Measurements from ENCODE around the gene PLCG2.

The PLCG2 gene

DNA sequence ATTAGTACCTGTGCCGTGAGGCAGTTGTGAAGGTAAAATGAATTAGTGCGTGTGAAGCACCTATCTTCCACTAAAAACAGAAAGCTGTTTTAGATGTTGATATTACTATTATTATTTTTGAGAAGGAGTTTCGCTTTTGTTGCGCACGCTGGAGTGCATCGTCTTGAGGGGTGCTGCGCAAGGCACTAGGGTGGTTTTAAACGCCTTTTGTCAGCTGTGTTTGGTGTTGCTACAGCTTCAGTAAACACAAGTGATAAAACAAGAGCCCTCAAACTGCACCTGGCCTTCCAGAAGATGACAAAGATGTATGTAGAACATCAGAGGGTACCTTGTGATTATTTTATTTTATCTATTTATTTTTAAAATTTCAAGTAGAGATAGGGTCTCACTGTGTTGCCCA lies 38.2 kb downstream of the PLCG2 start:
- TF ChIP-seq, protein P1, sequence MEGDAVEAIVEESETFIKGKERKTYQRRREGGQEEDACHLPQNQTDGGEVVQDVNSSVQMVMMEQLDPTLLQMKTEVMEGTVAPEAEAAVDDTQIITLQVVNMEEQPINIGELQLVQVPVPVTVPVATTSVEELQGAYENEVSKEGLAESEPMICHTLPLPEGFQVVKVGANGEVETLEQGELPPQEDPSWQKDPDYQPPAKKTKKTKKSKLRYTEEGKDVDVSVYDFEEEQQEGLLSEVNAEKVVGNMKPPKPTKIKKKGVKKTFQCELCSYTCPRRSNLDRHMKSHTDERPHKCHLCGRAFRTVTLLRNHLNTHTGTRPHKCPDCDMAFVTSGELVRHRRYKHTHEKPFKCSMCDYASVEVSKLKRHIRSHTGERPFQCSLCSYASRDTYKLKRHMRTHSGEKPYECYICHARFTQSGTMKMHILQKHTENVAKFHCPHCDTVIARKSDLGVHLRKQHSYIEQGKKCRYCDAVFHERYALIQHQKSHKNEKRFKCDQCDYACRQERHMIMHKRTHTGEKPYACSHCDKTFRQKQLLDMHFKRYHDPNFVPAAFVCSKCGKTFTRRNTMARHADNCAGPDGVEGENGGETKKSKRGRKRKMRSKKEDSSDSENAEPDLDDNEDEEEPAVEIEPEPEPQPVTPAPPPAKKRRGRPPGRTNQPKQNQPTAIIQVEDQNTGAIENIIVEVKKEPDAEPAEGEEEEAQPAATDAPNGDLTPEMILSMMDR (IDR thresholded peaks at IDR 0.05): no peak
- peak overlapping the region; percentile 98 for H3K27ac ChIP-seq
- H3K9me3 ChIP-seq: no peaks in the 10 kb centered on the region
- H3K4me3 ChIP-seq (ENCODE audit: low read depth in 1 of 2, low read length in 1 of 2): peak overlapping the region; percentile 28 to 45
- peaks cover 88 to 91% of the 10 kb centered on the region in 2 experiments for H3K4me1 ChIP-seq (ENCODE audit: control insufficient read depth in 1 of 2, insufficient read depth in 1 of 2, low read depth in 1 of 2, low read length in 1 of 2)
- H3K36me3 ChIP-seq: peaks cover 3% of the 10 kb centered on the region
- no peaks in the 10 kb centered on the region for H3K27me3 ChIP-seq

DNA sequence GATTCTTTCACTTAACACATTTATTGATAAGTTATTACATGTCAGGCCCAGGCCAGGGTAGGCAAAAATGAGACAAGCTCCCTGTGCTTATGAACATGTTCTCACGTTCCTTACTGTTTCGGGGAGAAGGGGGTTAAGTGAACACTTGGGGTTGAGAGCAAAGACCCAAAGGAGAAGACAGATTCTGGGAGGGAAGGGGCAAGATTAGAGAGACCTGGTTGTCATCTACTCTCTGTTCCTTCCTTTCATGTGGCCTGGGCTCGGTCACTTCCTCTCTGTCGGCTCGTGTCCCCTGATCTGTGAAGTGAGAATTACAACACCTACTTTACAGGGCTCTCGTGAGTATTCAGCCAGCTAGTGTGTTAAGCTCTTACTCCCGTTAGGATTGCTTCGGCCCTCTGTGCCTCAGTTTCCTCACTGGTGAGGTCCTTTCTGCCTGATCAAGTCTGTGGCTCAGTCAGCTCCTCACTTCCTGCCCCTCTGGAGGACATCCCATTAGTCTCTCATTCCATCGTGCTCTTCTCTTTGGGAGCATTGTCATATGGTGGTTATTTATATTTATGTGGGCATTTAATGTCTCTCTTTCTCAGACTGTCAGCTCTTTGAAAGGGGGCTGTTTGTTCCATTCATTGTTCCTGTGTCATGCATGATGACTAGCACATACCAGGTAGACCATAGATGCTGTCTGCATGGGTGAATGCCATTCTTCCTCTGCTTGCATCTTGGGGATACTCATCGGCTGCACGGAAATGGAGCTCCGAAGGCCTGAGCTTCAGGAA lies 38.9 kb downstream of the PLCG2 start:
- Histone ChIP-seq H3K9me3 (no peaks in the 10 kb centered on the region), H3K4me3 (ENCODE audit: low read depth in 1 of 2, low read length in 1 of 2) (peak overlapping the region; percentile 28 to 45), H3K27me3 (no peaks in the 10 kb centered on the region), H3K27ac (peak overlapping the region; percentile 98), H3K4me1 (ENCODE audit: control insufficient read depth in 1 of 2, insufficient read depth in 1 of 2, low read depth in 1 of 2, low read length in 1 of 2) (peaks cover 93 to 97% of the 10 kb centered on the region in 2 experiments), H3K36me3 (peaks cover 4% of the 10 kb centered on the region)
- TF ChIP-seq, protein P1 (IDR thresholded peaks at IDR 0.05): no peak

DNA sequence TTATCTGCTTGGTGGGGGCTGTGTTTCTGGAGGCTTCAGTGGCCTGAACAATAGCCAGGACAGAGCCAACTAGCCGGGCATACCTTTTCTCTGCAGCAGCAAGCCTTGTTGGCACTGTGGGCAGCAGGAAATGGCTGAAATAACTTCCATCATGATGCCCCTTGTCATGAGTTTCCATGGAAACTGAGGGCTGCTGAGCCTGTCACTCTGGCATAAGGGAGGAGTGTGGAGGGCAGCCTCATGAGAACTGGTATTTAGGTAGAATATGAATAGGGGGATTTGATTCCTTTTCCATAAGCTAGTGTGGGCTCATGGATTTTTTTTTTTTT lies 39.4 kb downstream of the PLCG2 start:
- peaks cover 93 to 98% of the 10 kb centered on the region in 2 experiments for H3K4me1 ChIP-seq (ENCODE audit: control insufficient read depth in 1 of 2, insufficient read depth in 1 of 2, low read depth in 1 of 2, low read length in 1 of 2)
- peak overlapping the region; percentile 28 to 45 for H3K4me3 ChIP-seq (ENCODE audit: low read depth in 1 of 2, low read length in 1 of 2)
- H3K27ac ChIP-seq: peak overlapping the region; percentile 98
- no peaks in the 10 kb centered on the region for H3K27me3 ChIP-seq
- H3K36me3 ChIP-seq: peaks cover 4% of the 10 kb centered on the region
- H3K9me3 ChIP-seq: no peaks in the 10 kb centered on the region
- TF ChIP-seq, protein P1 (IDR thresholded peaks at IDR 0.05): no peak

DNA sequence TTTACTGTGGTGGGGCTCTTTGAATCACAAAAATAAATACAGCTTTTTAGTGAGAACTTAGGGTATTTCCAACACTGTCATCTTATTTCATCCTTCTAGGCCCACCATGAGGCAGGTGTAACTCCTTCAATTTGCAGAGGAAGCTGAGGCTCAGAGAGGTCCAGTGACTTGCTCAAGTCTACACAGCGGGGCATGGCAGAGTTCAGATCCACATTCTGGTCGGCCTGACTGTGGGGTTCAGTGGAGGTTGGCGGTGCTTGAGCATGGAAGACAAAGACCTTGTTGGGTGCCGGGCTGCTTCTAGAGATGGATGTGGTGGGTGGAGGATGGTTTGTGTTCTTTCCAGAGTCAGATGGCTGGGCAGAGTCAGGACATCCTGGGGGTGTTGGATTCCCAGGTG lies 39.8 kb downstream of the PLCG2 start:
- Histone ChIP-seq H3K4me3 (ENCODE audit: low read depth in 1 of 2, low read length in 1 of 2) (no peak overlapping the region), H3K4me1 (ENCODE audit: control insufficient read depth in 1 of 2, insufficient read depth in 1 of 2, low read depth in 1 of 2, low read length in 1 of 2) (peaks cover 93 to 98% of the 10 kb centered on the region in 2 experiments), H3K27ac (peak overlapping the region; percentile 98), H3K27me3 (no peaks in the 10 kb centered on the region), H3K9me3 (no peaks in the 10 kb centered on the region), H3K36me3 (peaks cover 4% of the 10 kb centered on the region)
- TF ChIP-seq, protein P1 (IDR thresholded peaks at IDR 0.05): no peak

DNA sequence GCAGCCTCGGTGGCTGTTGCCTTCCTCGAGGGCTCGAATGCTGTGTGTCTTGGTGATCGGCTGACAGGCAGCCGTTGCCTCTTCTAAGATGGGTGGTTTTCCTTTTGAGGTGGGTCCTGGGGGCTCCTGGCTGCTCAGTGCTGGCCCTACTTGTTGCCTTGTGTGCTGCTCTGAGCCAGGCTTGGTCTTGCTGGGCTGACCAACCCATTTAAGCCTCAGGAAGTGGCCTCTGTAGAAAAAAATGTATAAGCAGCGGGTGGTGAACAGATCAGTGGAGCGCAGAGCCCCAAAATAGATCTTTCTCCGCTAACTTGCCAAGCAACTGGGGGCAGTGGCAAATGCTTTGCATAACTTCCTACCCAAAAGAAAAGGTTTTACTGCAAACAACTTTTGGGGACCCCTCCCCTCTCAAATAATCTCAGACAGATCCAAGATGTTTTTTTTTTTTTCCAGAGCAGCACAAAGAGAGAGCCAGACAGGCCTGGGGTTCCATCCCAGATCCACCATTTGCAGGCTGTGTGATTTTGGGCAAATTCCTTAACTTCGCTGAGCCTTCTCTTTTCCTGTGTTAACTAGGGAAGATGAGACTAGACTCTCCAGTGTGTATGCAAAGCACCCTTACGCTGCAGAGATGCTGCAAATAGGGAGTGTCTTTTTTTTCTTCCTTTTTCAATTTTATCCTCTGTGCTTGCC lies 42.5 kb downstream of the PLCG2 start:
- Histone ChIP-seq H3K9me3 (no peaks in the 10 kb centered on the region), H3K36me3 (peaks cover 4% of the 10 kb centered on the region), H3K4me1 (ENCODE audit: control insufficient read depth in 1 of 2, insufficient read depth in 1 of 2, low read depth in 1 of 2, low read length in 1 of 2) (peaks cover 93 to 100% of the 10 kb centered on the region in 2 experiments), H3K27ac (peak overlapping the region; percentile 98), H3K27me3 (no peaks in the 10 kb centered on the region), H3K4me3 (ENCODE audit: low read depth in 1 of 2, low read length in 1 of 2) (peak overlapping the region in 1 of 2 experiments; percentile 17)
- TF ChIP-seq, protein P1 (IDR thresholded peaks at IDR 0.05): no peak

All from neutrophil (primary cell).